Measurements from ENCODE around the gene CNTLN. TPM values are rescaled to one million over a fixed set of nuclear protein-coding genes. Genes with fewer than 3 reads are reported as not detected.
A peak's percentile ranks its signal among the peaks of the same experiment; 100 is the strongest.

Gene CNTLN
- total and polyA plus RNA-seq, 4 donors = 2.1 to 30.3 (median 4.0) TPM

DNA sequence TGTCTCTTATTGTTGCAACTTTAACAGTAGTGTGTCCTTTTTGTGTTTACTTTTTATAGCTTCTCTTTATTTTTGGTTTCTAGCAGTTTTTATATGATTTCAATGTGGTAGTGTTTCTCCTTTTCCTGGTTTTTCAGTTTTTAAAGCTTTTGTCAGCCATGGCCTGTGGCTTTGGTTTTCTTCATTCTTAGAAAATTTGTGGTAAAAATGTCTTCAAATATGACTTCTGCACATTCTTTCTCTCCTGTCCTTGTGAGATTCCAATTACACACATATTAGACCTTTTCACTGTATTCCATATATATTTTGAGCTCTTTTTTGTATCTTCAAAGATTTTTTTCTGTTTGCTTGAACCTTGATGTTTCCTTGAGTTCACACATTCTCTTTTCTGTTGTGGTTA lies 180.5 kb downstream of the CNTLN start:
- ATAC-seq (ENCODE audit: insufficient read depth, low FRiP score) = no peak
- Histone ChIP-seq H3K36me3 (ENCODE audit: control insufficient read depth in 4 of 4, insufficient read depth in 4 of 4, low read length in 4 of 4) (no peaks in the 10 kb centered on the region), H3K27me3 (ENCODE audit: control insufficient read depth in 3 of 3, insufficient read depth in 3 of 3, low read length in 2 of 3) (no peaks in the 10 kb centered on the region), H3K9ac (ENCODE audit: insufficient read depth in 1 of 2, low read length in 2 of 2) (no peak overlapping the region), H3K4me1 (ENCODE audit: control insufficient read depth in 5 of 5, insufficient read depth in 5 of 5, low read length in 5 of 5) (peaks cover 0 to 4% (median 0%) of the 10 kb centered on the region in 5 donors), H3K27ac (ENCODE audit: low read depth in 1 of 2, low read length in 1 of 2) (no peak overlapping the region), H3K9me3 (ENCODE audit: control insufficient read depth in 4 of 4, insufficient read depth in 3 of 4, low read length in 3 of 4) (no peaks in the 10 kb centered on the region), H3K4me3 (no peak overlapping the region)
- DNase-seq = no peak
- TF ChIP-seq CTCF (IDR thresholded peaks at IDR 0.05; ENCODE audit: control extremely low read depth, extremely low read depth) = no peak

- no peaks in the 10 kb centered on the region for H3K9me3 ChIP-seq (ENCODE audit: control insufficient read depth in 4 of 4, insufficient read depth in 3 of 4, low read length in 3 of 4)
These were observed 184.0 kb downstream of the CNTLN start for GRCh38 chr9:17318821-17319320.

GRCh38 chr9:17319864-17320263 lies 185.0 kb downstream of the CNTLN start:
- Histone ChIP-seq H3K36me3 (ENCODE audit: control insufficient read depth in 4 of 4, insufficient read depth in 4 of 4, low read length in 4 of 4) (no peaks in the 10 kb centered on the region), H3K27me3 (ENCODE audit: control insufficient read depth in 3 of 3, insufficient read depth in 3 of 3, low read length in 2 of 3) (no peaks in the 10 kb centered on the region), H3K27ac (ENCODE audit: low read depth in 1 of 2, low read length in 1 of 2) (no peak overlapping the region), H3K4me3 (no peak overlapping the region), H3K9ac (ENCODE audit: insufficient read depth in 1 of 2, low read length in 2 of 2) (no peak overlapping the region), H3K9me3 (ENCODE audit: control insufficient read depth in 4 of 4, insufficient read depth in 3 of 4, low read length in 3 of 4) (no peaks in the 10 kb centered on the region), H3K4me1 (ENCODE audit: control insufficient read depth in 5 of 5, insufficient read depth in 5 of 5, low read length in 5 of 5) (peaks cover 0 to 20% (median 0%) of the 10 kb centered on the region in 5 donors)
- WGBS, 2 donors = 78 to 83% methylated on average over 1 of the region's 1 CpG
- DNase-seq (peak in 1 of 3 donors; percentile 30), ATAC-seq (ENCODE audit: insufficient read depth, low FRiP score) (no peak)
- TF ChIP-seq CTCF (IDR thresholded peaks at IDR 0.05; ENCODE audit: control extremely low read depth, extremely low read depth) = no peak

More at GRCh38 chr9:17318821-17319320, 184.0 kb downstream of the CNTLN start:
- DNase-seq (no peak), ATAC-seq (ENCODE audit: insufficient read depth, low FRiP score) (no peak)
- WGBS, 2 donors = 91 to 96% methylated on average over 4 of the region's 4 CpGs
- no peak for TF ChIP-seq CTCF (IDR thresholded peaks at IDR 0.05; ENCODE audit: control extremely low read depth, extremely low read depth)
- Histone ChIP-seq H3K9ac (ENCODE audit: insufficient read depth in 1 of 2, low read length in 2 of 2) (no peak overlapping the region), H3K36me3 (ENCODE audit: control insufficient read depth in 4 of 4, insufficient read depth in 4 of 4, low read length in 4 of 4) (no peaks in the 10 kb centered on the region), H3K4me3 (no peak overlapping the region), H3K4me1 (ENCODE audit: control insufficient read depth in 5 of 5, insufficient read depth in 5 of 5, low read length in 5 of 5) (peaks cover 0 to 17% (median 0%) of the 10 kb centered on the region in 5 donors), H3K27me3 (ENCODE audit: control insufficient read depth in 3 of 3, insufficient read depth in 3 of 3, low read length in 2 of 3) (no peaks in the 10 kb centered on the region), H3K27ac (ENCODE audit: low read depth in 1 of 2, low read length in 1 of 2) (no peak overlapping the region)

Measured in lung (tissue), 12 donors.